Measurements from ENCODE around the gene CALHM3.
A peak's percentile ranks its signal among the peaks of the same experiment; 100 is the strongest.
"Not testable (repeated sequence)": the region's sequence is repeated elsewhere in the genome, so short reads cannot be mapped to it uniquely, and the experiment has no call there.

CALHM3 gene

GRCh38 chr10:103502849-103503660 lies 24.0 kb upstream of the CALHM3 start:
- no peak for DNase-seq

DNA sequence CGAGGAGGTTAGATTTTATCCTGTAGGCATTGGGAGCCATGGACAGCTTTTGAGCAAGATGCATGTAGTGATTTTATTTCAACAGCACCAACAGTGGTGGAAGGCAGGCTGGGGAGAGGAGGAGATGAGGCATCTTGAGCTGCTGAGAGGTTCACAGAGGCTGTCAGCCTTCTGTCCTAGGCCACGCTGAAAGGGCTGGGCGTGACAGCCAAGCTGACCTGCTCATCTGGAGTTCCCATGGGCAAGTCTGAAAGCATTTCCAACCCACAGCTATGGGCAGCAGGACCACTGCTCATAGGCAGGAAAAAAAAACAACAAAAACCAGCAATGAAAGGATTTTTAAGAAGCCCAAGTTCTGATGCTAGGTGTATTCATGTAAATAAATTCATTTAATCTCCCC lies 22.1 kb upstream of the CALHM3 start:
- DNase-seq: no peak

DNA sequence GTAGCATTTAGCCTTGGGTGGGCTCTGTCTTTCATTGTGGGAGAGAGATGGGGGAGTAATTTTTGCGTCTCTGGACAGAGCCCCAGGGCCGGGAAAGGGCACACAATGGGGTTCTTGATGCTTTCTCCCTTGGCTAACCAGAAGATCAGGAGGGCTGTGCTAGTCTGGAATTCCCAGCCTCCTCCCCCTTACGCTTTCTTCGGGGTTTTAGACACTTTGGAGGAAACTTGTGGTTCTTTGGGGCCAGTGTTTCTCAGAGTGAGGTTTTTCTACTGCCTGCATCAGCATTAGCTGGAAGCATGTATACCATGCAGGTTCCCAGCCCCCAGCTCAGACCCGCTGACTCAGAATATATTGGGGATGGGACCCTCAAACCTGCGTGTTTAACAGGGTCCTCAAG lies 21.4 kb upstream of the CALHM3 start:
- no peak for DNase-seq

- DNase-seq: no peak
Observed at GRCh38 chr10:103499881-103500280, 20.8 kb upstream of the CALHM3 start.

GRCh38 chr10:103498936-103499638 lies 20.0 kb upstream of the CALHM3 start:
- no peak for DNase-seq

- no peak for DNase-seq
Observed at GRCh38 chr10:103497161-103497915, 18.3 kb upstream of the CALHM3 start.

GRCh38 chr10:103495321-103495720 lies 16.3 kb upstream of the CALHM3 start:
- DNase-seq: no peak

DNA sequence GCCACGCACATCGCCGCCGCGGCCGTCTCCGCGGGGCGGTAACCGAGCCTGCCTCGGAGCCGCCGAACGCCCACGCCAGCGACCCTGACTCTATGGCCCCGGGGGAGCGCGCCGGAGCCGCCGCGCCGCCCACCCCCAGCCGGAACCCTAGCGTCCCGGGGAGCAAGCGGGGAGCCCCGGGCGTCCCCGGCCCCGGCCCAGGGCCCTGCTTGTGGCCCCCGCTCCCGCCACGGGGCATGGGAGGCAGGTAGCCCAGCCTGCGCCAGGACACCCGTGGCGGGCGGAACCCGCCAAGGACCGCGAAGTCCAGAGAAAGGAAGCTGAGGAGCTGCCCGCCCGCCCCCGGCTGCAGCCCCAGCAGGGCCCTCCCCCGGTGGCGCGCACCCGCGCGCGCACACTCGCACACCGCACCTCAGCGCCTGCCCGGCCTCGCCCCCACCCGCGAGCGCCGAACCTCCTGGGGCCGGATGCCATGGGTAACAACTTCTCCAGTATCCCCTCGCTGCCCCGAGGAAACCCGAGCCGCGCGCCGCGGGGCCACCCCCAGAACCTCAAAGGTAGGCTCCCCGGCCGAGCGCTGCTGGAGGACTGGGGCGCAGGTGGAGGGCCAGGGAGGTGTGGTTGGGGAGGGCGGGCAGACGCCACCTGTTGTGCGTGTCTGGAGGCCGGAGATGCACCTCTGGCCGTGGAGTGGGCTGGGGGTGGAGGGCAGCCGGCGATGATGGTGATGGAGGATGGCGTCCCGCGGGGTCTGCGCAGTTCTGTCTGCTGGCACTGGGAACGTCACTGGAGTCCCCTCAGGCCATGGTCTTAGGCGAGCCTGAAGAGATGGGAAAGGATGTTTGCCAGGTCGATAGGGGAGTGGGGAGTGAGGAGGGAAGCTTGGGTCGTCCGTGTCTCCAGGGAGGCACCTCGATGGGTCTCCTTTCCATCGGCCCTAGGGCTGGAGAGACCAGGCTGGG lies 15.2 kb upstream of the CALHM3 start:
- DNase-seq: no peak

GRCh38 chr10:103493362-103493915 lies 14.4 kb upstream of the CALHM3 start, which contains the start of gene NEURL1:
Gene NEURL1 (plus strand): TSS chr10:103493705. CDS start chr10:103494388, 683 bp downstream.
- DNase-seq: no peak

DNA sequence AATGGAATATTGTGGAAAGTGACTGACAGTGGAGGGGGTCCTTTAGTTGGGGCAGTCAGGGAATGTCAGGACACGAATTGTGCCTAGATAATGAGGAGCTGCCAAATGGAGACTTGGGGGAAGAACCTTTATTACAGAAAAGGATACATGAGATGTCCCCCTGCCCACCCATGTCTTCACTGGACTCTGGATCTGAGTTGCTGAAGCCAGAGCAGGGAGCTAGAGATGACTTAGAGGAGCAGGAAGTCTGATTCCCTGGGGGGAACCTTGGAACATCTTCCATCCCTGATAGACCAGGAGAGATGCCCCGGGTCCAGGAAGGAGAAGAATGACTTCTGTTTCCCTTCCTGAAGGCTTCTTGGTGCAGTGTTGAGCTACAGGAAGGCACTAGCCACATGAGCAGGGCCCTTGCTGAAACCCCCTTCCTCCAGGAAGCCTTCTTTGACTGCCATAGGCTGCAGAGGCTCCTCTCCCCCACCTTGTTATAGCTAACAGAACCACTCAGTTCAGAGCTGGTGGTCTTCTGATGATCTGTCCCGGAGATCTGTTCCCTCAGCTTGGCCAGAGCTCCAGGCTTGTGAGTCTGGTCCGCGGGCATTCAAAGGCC lies 13.7 kb upstream of the CALHM3 start:
- no peak for DNase-seq

DNA sequence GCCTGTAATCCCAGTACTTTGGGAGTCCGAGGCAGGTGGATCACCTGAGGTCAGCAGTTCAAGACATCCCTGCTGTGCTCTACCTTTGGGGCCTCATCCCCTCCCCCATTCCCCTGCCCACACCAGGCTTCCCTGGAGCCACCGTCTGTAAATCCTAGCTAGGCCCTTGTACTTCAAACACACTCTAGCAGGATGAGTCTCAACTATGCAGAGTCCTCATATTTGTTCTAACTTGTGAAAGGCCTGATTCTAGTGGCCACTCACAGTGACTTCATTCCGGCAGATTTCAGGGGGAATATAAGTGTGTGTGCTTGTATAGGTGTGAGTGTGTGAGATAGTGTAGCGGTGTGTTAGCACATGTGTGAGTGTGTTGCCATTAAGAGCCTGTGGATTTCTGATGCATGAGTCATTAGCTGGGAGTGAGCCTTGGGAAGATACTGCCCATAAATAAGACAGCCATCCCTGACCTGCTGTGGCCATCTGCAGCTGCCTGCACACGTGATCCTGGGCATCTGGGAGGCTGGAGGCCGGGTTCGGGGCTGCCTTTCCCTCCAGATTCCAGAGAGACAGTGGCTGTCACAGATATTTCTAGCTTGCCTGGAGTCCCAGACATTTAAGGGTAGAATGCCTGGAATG lies 12.8 kb upstream of the CALHM3 start:
- no peak for DNase-seq

DNA sequence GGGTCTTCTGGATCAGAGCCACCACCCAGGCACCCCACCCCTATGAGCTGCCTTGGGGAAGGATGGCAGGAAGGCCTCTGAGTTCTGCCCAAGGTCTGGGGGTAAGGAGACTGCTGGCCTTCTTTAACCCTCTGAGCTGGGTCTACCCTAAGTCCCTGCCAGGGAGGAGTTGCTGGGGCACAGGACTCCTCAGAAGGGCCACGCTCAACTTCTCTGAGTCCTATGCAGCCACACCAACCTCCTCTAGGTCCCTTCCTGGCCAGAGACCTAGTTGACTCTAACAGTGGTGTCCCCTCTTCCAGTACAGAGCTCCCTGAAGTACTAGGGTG lies 11.9 kb upstream of the CALHM3 start:
- DNase-seq: no peak

- no peak for DNase-seq
Observed at GRCh38 chr10:103487410-103487708, 8.3 kb upstream of the CALHM3 start.

DNA sequence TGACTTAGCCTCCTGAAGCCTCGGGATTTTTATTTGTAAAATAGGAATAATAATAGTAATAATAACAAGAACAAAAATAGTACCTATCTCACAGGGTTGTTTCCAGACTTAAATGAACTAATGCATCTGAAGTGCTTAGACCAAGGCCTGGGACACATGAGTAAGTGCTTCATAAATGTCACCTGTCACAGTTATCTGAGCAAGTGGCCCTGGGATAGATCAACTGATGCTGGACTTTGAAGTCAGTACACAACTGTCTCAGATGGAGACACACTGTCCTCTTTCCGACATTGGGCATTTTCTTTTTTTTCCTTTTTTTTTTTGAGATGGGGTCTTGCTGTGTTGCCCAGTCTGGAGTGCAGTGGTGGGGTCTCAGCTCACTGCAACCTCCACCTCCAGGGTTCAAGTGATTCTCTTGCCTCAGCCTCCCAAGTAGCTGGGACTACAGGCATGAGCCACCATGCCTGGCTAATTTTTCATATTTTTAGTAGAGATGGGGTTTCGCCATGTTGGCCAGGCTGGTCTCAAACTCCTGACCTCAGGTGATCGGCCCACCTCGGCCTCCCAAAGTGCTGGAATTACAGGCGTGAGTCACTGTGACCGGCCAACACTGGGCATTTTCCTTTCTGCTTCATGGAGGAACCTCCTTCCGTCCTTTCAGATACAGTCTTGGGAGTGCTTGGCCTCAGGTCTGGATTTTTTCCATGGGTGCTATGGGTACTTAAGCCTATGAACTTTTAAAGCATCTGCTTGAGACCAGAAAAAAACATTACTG lies 7.8 kb upstream of the CALHM3 start:
- not testable (repeated sequence) for DNase-seq

DNA sequence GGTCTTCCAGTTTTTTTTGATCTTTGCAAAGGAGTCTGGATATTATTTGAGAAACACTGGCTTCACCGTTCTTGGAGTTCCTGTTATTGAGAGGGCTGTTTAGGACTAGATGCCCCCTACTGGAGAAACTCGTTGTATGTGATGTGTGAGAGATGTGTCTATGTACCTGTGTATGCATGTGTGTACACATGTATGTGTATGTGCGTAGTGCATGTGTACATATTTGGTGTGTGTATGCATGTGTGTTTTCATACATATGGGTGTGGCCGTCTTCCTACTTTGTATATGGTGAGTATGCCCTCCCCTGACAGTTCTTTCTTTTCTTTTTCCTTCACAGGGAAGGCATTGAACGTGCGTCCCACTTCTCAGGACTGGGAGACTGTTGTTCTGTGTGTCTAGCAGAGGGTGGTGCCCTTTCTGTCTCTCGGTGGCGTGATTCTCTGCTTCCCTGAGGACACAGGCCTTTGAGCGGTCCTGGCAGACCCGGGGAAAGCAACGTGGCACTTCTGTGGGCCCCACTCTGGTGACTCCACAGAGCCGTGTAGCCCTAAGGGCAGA lies 3.0 kb upstream of the CALHM3 start:
- peak; percentile 64 for DNase-seq

GRCh38 chr10:103480521-103480920 lies 1.5 kb upstream of the CALHM3 start:
- no peak for DNase-seq

- no peak for DNase-seq
Observed at GRCh38 chr10:103478671-103479070, 369 bp downstream of the CALHM3 start.

- no peak for DNase-seq
Observed at GRCh38 chr10:103476046-103476768, 2.8 kb downstream of the CALHM3 start.

DNA sequence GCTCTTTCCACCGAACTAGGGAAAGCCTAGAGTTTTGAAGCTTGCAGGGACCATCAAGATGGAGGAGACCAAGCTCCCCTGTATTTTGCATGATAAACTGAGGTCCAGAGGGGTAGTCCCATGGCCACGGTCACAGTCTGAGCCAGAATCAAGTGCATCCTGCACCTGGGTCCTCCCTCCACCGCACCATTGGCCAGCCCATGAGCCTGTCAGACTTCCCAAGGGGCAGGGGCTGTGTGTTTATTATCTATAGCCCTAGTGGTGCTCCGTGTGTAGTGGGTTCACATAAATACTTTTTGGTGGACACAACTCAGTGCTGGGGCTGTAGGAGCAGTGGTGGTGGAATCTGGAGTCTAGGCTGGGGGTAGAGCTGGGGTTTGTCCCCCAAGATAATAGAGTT lies 3.6 kb downstream of the CALHM3 start:
- no peak for DNase-seq

DNA sequence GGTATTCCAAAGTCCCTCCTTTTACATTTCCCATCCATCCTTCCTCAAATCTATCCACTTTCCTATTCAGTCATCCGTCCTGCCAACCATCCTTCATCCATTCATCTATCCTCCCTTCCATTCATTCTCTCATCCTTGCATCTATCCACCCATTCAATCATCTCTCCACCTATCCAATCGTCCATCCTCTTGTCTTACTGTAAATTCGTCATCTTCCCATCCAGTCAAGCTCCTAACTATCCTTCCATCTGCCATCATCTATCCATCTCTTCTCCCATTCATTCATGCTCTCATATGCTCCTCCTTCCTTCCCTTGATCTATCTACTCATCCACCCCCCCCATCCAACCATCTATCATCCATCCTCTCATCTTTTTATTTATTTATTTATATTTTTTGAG lies 5.0 kb downstream of the CALHM3 start:
- no peak for DNase-seq

Data from GDM1 (cell line).